Endothelial cell of umbilical vein (primary cell): ENCODE measurements around the gene CFAP100. TPM values are rescaled to one million over a fixed set of nuclear protein-coding genes. Genes with fewer than 3 reads are reported as not detected.

Experiments used
- BruUV-seq: library from RNA; stranded (reverse); fragments of 400-500 nt; replicated peaks from 2 replicates; lab custom pipeline; 2021; lab: Mats Ljungman, UMichigan
- CTCF ChIA-PET: fragments of 300-600, 350-600 bp; sonication (Branson Sonifier 250); formaldehyde crosslinking; loops from one replicate; lab custom pipeline; 2021; ENCODE audit warnings: antibody characterized with exemption, inconsistent platforms; lab: Charles Lee
- POLR2A ChIA-PET: fragments of 300-600, 350-600 bp; sonication (Branson Sonifier 250); formaldehyde crosslinking; loops from one replicate; lab custom pipeline; 2021; ENCODE audit warnings: antibody characterized with exemption, inconsistent platforms; lab: Charles Lee
- DNase-seq: peaks from one replicate; pipeline ENCODE4 v3.0.0-alpha.2; 2011; ENCODE audit warnings: low read depth, low spot score
- FAIRE-seq: peaks from 2 replicates; lab custom pipeline; 2011; peaks lifted over from hg19 to GRCh38; lab: Jason Lieb, UNC
- H2AFZ ChIP-seq: 2 replicates; pipeline ENCODE4 v1.6.0; 2012; ENCODE audit warnings: low read depth, low read length, control low read depth, inconsistent platforms
- H3K27ac ChIP-seq: 2 replicates; pipeline ENCODE4 v1.5.1; 2011; ENCODE audit warnings: low read depth, mild to moderate bottlenecking, control low read depth, low read length, moderate library complexity; ENCODE audit not compliant: insufficient read depth
- H3K27me3 ChIP-seq, 2 experiments: 2 replicates each; pipeline versions ENCODE4 v1.6.0 to v1.6.1; 2011; ENCODE audit warnings: low read length in 2 of 2, mixed read lengths in 1 of 2; ENCODE audit not compliant: control insufficient read depth in 2 of 2, insufficient read depth in 2 of 2
- H3K36me3 ChIP-seq, 2 experiments: 2 replicates in 1 of 2; 3 replicates in 1 of 2; pipeline ENCODE4 v1.5.1; 2011; ENCODE audit warnings: low read length in 2 of 2, mild to moderate bottlenecking in 1 of 2, moderate library complexity in 1 of 2; ENCODE audit not compliant: control insufficient read depth in 2 of 2, insufficient read depth in 2 of 2; ENCODE audit errors: extremely low read depth in 1 of 2
- H3K4me1 ChIP-seq: 3 replicates; pipeline ENCODE4 v1.5.1; 2011; ENCODE audit warnings: mild to moderate bottlenecking, low read length; ENCODE audit not compliant: control insufficient read depth, insufficient read depth; ENCODE audit errors: extremely low read depth
- H3K4me2 ChIP-seq: 2 replicates; pipeline ENCODE4 v1.6.1; 2011; ENCODE audit warnings: low read length, control low read depth, mixed read lengths; ENCODE audit not compliant: insufficient read depth
- H3K4me3 ChIP-seq, 3 experiments: fragments of 200-600 bp in 1 of 3; sonication (generic), shearing (Covaris generic) in 1 of 3; replicated peaks in 1 of 3; 2 replicates each; pipeline ENCODE4 v1.5.1; 2011 to 2016; ENCODE audit warnings: control low read depth in 3 of 3, low read length in 3 of 3, mild to moderate bottlenecking in 2 of 3, inconsistent platforms in 1 of 3, low read depth in 1 of 3, moderate library complexity in 1 of 3; ENCODE audit not compliant: insufficient read depth in 1 of 3
- H3K79me2 ChIP-seq: 2 replicates; pipeline ENCODE4 v1.6.0; 2012; ENCODE audit warnings: low read length, inconsistent platforms; ENCODE audit not compliant: control insufficient read depth, insufficient read depth
- H3K9ac ChIP-seq: replicated peaks from 2 replicates; pipeline ENCODE3; 2011; ENCODE audit warnings: low read length, control low read depth; ENCODE audit not compliant: insufficient read depth; ENCODE audit errors: extremely low read depth
- H3K9me1 ChIP-seq: replicated peaks from 3 replicates; pipeline ENCODE4 v1.6.0; 2011; ENCODE audit warnings: mild to moderate bottlenecking, low read length; ENCODE audit not compliant: control insufficient read depth, insufficient read depth; ENCODE audit errors: extremely low read depth
- H3K9me3 ChIP-seq: replicated peaks from 2 replicates; pipeline ENCODE4 v1.5.1; 2012; ENCODE audit warnings: low read length, inconsistent platforms; ENCODE audit not compliant: control insufficient read depth, insufficient read depth
- H4K20me1 ChIP-seq: replicated peaks from 2 replicates; pipeline ENCODE3; 2011; ENCODE audit warnings: mild to moderate bottlenecking, low read length; ENCODE audit not compliant: control insufficient read depth, insufficient read depth; ENCODE audit errors: extremely low read depth
- EZH2 ChIP-seq: IDR thresholded peaks from 2 replicates; pipeline ENCODE4 v1.6.1; 2012; ENCODE audit warnings: borderline replicate concordance, low read depth, mild to moderate bottlenecking, moderate library complexity, low read length, inconsistent platforms; ENCODE audit not compliant: severe bottlenecking
- FOS ChIP-seq: IDR thresholded peaks from 2 replicates; pipeline ENCODE4 v1.6.1; 2011; ENCODE audit warnings: mild to moderate bottlenecking, low read length, moderate library complexity, borderline replicate concordance; ENCODE audit not compliant: insufficient read depth
- GATA2 ChIP-seq: IDR thresholded peaks from 2 replicates; pipeline ENCODE4 v1.7.0; 2011; ENCODE audit warnings: low read depth, mild to moderate bottlenecking, moderate library complexity, mixed read lengths, low read length; ENCODE audit not compliant: insufficient read length, insufficient read depth
- JUN ChIP-seq: IDR thresholded peaks from 2 replicates; pipeline ENCODE4 v1.6.1; 2011; ENCODE audit warnings: borderline replicate concordance, low read depth; ENCODE audit not compliant: insufficient read length, insufficient read depth
- MYC ChIP-seq: IDR thresholded peaks from one replicate; pipeline ENCODE4 v1.6.1; 2011; ENCODE audit warnings: mild to moderate bottlenecking, low read depth, low read length
- POLR2A ChIP-seq: IDR thresholded peaks from 2 replicates; pipeline ENCODE4 v1.6.1; 2012; ENCODE audit warnings: low read depth, mild to moderate bottlenecking, control low read depth, low read length
- POLR2AphosphoS5 ChIP-seq: IDR thresholded peaks from 2 replicates; pipeline ENCODE4 v1.6.1; 2012; ENCODE audit warnings: low read depth, mild to moderate bottlenecking, control low read depth, low read length, moderate library complexity; ENCODE audit not compliant: insufficient read depth
- dilution Hi-C: fragments of 300-500 bp; cut with MboI; formaldehyde crosslinking; loops from one replicate; pipeline ENCODE4 v1.15.0; 2019; ENCODE audit warnings: low sequenced_read_pairs; ENCODE audit not compliant: extremely low pct_ligation_motif_present
- intact Hi-C: fragments of 100-400 bp; cut with micrococcal nuclease; formaldehyde crosslinking; loops from one replicate; pipeline ENCODE4 v1.10.0; 2022
- polyA plus RNA-seq, 4 experiments: library from polyadenylated mRNA; depleted of rRNA in 3 of 4; stranded (reverse) in 3 of 4; unstranded in 1 of 4; fragments of >200 nt; gene quantifications; 2 replicates each; pipeline versions ENCODE4 v1.2.1 to v1.2.3, GENCODE V29; 2011 to 2012; ENCODE audit warnings: missing spikeins in 1 of 4
- total RNA-seq: library from RNA; stranded (reverse); gene quantifications from 2 replicates; pipeline ENCODE4 v1.2.3, GENCODE V29; 2021
- TF ChIP-seq, protein P1 (sequence below): IDR thresholded peaks from 2 replicates; pipeline ENCODE4 v1.6.1; 2011; ENCODE audit not compliant: insufficient read depth, insufficient read length
- TF ChIP-seq, protein P2 (sequence below), 2 donors: IDR thresholded peaks; 1 replicate in 1 of 2; 2 replicates in 1 of 2; pipeline ENCODE4 v1.5.1; 2011; ENCODE audit warnings: low read length in 2 of 2, mild to moderate bottlenecking in 2 of 2, moderate library complexity in 2 of 2, control low read depth in 1 of 2, inconsistent platforms in 1 of 2, low read depth in 1 of 2; ENCODE audit not compliant: insufficient read depth in 1 of 2; ENCODE audit errors: extremely low read depth in 1 of 2

The CFAP100 gene
- total and polyA plus RNA-seq, 2 donors (not counting 3 experiments of a cell fraction or from before 2014, with no cell fraction given) = not detected

DNA sequence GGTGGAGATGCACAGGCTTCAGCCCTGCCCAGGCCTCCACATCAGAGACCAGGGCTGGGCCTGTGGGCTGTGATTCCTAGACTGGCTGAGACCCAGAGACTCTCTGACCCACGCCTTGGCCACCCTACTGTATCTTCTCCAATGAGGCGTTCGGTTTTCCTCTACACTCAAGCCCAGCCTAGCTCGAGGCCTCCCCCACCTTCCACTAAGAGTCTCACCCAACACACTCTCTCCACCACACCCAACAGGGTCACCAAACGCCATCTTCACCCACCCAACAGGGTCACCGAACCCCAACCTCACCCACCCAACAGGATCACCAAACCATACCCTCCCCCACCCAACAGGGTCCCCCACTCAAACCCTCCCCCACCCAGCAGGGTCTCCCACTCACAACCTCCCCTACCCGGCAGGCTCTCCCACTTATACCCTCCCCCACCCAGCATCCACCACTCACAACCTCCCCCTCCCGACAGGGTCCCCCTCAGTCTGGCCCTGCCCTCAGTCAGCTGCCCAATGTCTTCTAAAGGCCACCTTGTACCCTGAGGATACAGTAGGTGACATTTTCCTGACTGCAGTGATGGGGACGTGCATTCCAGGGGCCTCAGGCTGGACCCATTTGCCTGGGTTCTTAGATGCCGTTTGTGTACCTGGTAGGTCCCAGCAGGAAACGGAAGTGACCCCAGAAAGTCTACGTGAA lies 20.4 kb downstream of the CFAP100 start:
- Histone ChIP-seq H3K4me2 (no peak overlapping the region), H3K79me2 (no peaks in the 10 kb centered on the region), H3K4me3 (no peak overlapping the region), H3K27ac (no peak overlapping the region), H3K36me3 (no peaks in the 10 kb centered on the region), H3K4me1 (no peaks in the 10 kb centered on the region), H4K20me1 (no peaks in the 10 kb centered on the region), H3K27me3 (peaks cover 2 to 6% of the 10 kb centered on the region in 2 experiments), H3K9ac (no peak overlapping the region), H3K9me3 (no peaks in the 10 kb centered on the region), H2AFZ (no peak overlapping the region), H3K9me1 (no peaks in the 10 kb centered on the region)
- intact Hi-C loops (no loop called here), dilution Hi-C loops (no loop called here)
- CTCF ChIA-PET = no interaction called here
- FAIRE-seq (no peak), DNase-seq (no peak)
- TF ChIP-seq FOS (no peak), POLR2AphosphoS5 (no peak), EZH2 (no peak), MYC (no peak), JUN (no peak), GATA2 (no peak), POLR2A (no peak)
- TF ChIP-seq, protein P1, sequence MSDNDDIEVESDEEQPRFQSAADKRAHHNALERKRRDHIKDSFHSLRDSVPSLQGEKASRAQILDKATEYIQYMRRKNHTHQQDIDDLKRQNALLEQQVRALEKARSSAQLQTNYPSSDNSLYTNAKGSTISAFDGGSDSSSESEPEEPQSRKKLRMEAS = no peak
- TF ChIP-seq, protein P2, sequence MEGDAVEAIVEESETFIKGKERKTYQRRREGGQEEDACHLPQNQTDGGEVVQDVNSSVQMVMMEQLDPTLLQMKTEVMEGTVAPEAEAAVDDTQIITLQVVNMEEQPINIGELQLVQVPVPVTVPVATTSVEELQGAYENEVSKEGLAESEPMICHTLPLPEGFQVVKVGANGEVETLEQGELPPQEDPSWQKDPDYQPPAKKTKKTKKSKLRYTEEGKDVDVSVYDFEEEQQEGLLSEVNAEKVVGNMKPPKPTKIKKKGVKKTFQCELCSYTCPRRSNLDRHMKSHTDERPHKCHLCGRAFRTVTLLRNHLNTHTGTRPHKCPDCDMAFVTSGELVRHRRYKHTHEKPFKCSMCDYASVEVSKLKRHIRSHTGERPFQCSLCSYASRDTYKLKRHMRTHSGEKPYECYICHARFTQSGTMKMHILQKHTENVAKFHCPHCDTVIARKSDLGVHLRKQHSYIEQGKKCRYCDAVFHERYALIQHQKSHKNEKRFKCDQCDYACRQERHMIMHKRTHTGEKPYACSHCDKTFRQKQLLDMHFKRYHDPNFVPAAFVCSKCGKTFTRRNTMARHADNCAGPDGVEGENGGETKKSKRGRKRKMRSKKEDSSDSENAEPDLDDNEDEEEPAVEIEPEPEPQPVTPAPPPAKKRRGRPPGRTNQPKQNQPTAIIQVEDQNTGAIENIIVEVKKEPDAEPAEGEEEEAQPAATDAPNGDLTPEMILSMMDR (IDR thresholded peaks at IDR 0.05; ENCODE audit: extremely low read depth in 1 of 2, insufficient read depth in 1 of 2, low read depth in 1 of 2, low read length in 2 of 2) = no peak
- BruUV-seq = no TSS peak
- POLR2A ChIA-PET = no interaction called here
